ENCODE data around the gene GUCY1B1. TPM values are rescaled to one million over a fixed set of nuclear protein-coding genes. Genes with fewer than 3 reads are reported as not detected.

Gene GUCY1B1
- total and polyA plus RNA-seq, 10 donors: 3.6 to 20.8 (median 15.0) TPM

- no peak for DNase-seq
- WGBS, 5 donors: 85 to 92% (median 86%) methylated on average over 7 of the region's 7 CpGs
- no peaks in the 10 kb centered on the region for H3K4me1 ChIP-seq
- no peaks in the 10 kb centered on the region for H3K36me3 ChIP-seq
- H3K4me3 ChIP-seq: no peak overlapping the region
- TF ChIP-seq POLR2A (IDR thresholded peaks at IDR 0.05) (no peak), CTCF (IDR thresholded peaks at IDR 0.05 in 8 of 11, conservative IDR thresholded peaks at IDR 0.05 in 3 of 11) (no peak), POLR2AphosphoS5 (IDR thresholded peaks at IDR 0.05) (no peak)
- intact Hi-C loops (cut with DNase I; ENCODE audit: low total_unique reads): no loop called here
- no peaks in the 10 kb centered on the region for H3K9me3 ChIP-seq
- no peaks in the 10 kb centered on the region for H3K27me3 ChIP-seq (replicated peaks in 1 of 7)
- H3K27ac ChIP-seq: no peak overlapping the region
Measured at GRCh38 chr4:155800685-155801343, 42.0 kb downstream of the GUCY1B1 start.

- TF ChIP-seq POLR2A (IDR thresholded peaks at IDR 0.05) (no peak), POLR2AphosphoS5 (IDR thresholded peaks at IDR 0.05) (no peak), CTCF (IDR thresholded peaks at IDR 0.05 in 8 of 11, conservative IDR thresholded peaks at IDR 0.05 in 3 of 11) (no peak)
- 74 to 84% (median 80%) methylated on average over 9 of the region's 9 CpGs for WGBS, 5 donors
- peak overlapping the region in 1 of 8 donors; percentile 3 for H3K27ac ChIP-seq
- H3K4me3 ChIP-seq: no peak overlapping the region
- no peaks in the 10 kb centered on the region for H3K36me3 ChIP-seq
- DNase-seq: no peak
- no peaks in the 10 kb centered on the region for H3K4me1 ChIP-seq
- intact Hi-C loops (cut with DNase I; ENCODE audit: low total_unique reads): no loop called here
- H3K27me3 ChIP-seq (replicated peaks in 1 of 7): no peaks in the 10 kb centered on the region
- no peaks in the 10 kb centered on the region for H3K9me3 ChIP-seq
Measured at GRCh38 chr4:155802190-155802959, 43.6 kb downstream of the GUCY1B1 start.

GRCh38 chr4:155805016-155805415, 46.2 kb downstream of the GUCY1B1 start:
- no peak overlapping the region for H3K27ac ChIP-seq
- no peaks in the 10 kb centered on the region for H3K9me3 ChIP-seq
- H3K4me3 ChIP-seq: no peak overlapping the region
- intact Hi-C loops (cut with DNase I; ENCODE audit: low total_unique reads): no loop called here
- WGBS, 5 donors: 87 to 100% (median 91%) methylated on average over 1 of the region's 1 CpG
- H3K4me1 ChIP-seq: peaks cover 0 to 2% (median 0%) of the 10 kb centered on the region in 6 donors
- no peaks in the 10 kb centered on the region for H3K36me3 ChIP-seq
- no peak for DNase-seq
- no peak for TF ChIP-seq CTCF (IDR thresholded peaks at IDR 0.05 in 8 of 11, conservative IDR thresholded peaks at IDR 0.05 in 3 of 11)
- TF ChIP-seq POLR2AphosphoS5 (IDR thresholded peaks at IDR 0.05): no peak
- TF ChIP-seq POLR2A (IDR thresholded peaks at IDR 0.05): no peak
- no peaks in the 10 kb centered on the region for H3K27me3 ChIP-seq (replicated peaks in 1 of 7)

- no peaks in the 10 kb centered on the region for H3K36me3 ChIP-seq
- intact Hi-C loops (cut with DNase I; ENCODE audit: low total_unique reads): no loop called here
- H3K4me3 ChIP-seq: no peak overlapping the region
- WGBS, 5 donors: 36 to 72% (median 46%) methylated on average over 1 of the region's 1 CpG
- H3K27me3 ChIP-seq (replicated peaks in 1 of 7): no peaks in the 10 kb centered on the region
- DNase-seq: no peak
- H3K4me1 ChIP-seq: peaks cover 0 to 5% (median 0%) of the 10 kb centered on the region in 6 donors
- no peak overlapping the region for H3K27ac ChIP-seq
- TF ChIP-seq POLR2A (IDR thresholded peaks at IDR 0.05) (no peak), CTCF (IDR thresholded peaks at IDR 0.05 in 8 of 11, conservative IDR thresholded peaks at IDR 0.05 in 3 of 11) (no peak), POLR2AphosphoS5 (IDR thresholded peaks at IDR 0.05) (no peak)
- no peaks in the 10 kb centered on the region for H3K9me3 ChIP-seq
Measured at GRCh38 chr4:155807021-155807420, 48.2 kb downstream of the GUCY1B1 start.

Data from spleen (tissue), 11 donors.